ENCODE results near the gene RUNX1.

Gene RUNX1

DNA sequence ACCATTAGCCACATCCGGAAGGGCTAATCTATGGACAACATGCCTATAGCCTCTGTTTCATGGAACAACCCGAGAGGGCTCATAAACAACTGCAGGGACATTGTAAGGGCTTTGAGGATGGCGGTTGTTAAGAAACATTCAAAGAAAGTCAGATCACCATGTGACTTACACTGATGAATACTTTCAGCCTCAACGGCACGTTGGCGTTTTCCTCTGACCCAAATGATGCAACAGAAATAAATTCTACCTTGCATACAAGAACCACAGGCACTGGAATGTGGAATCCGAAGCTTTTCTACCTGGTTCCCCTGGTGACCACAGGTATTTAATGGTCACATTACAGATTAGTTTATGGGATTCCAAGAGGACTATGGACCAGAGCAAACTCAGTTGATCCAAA, 273.3 kb downstream of the RUNX1 start:
- in situ Hi-C loops (cut with MboI; ENCODE audit: low sequenced_read_pairs) = no loop called here

- in situ Hi-C loops (cut with MboI; ENCODE audit: low sequenced_read_pairs) = no loop called here
These were observed 274.4 kb downstream of the RUNX1 start for GRCh38 chr21:34774750-34775149.

DNA sequence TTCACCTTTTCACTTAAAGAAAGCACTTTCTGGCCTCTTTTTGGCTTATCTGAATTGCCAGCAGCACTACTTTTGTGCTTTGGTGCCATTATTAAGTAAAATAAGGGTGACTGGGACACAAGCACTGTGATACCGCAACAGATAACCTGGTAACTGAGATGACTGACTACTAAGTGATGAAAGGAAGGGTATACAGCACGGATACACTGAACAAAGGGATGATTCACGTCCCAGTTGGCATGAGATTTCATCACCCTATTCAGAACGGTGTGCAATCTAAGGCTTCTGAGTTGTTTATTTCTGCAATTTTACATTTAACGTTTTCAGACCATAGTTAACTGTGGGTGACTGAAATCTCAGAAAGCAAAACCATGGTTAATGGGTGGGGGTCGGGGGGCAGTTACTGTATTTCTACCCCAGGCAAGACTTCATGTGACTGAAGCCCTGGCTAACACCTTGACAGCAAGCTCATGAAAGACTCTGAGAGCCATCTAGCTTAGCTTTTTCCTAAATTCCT, 277.5 kb downstream of the RUNX1 start:
- in situ Hi-C loops (cut with MboI; ENCODE audit: low sequenced_read_pairs) = no loop called here

GRCh38 chr21:34770576-34770975, 278.5 kb downstream of the RUNX1 start:
- in situ Hi-C loops (cut with MboI; ENCODE audit: low sequenced_read_pairs) = no loop called here

- in situ Hi-C loops (cut with MboI; ENCODE audit: low sequenced_read_pairs) = no loop called here
These were observed 280.8 kb downstream of the RUNX1 start for GRCh38 chr21:34768326-34768725.

DNA sequence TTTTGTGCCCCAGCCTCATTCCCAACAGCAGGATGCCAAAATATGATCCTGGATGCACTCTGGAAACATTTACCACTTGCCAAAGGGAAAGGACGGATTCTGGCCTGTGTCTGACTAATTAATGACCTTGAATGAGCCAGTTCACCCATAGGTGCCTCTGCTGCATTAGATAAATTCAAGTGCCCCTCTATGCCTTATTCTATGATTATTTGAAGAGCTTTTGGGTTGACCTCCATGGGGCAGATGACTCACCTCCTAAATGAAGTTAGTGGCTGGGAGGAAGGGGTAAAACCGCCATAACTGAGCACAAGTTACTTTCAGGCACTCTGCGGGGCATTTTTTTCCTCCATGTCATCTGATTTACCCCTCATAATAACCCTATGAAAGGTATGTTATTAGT, 282.2 kb downstream of the RUNX1 start:
- in situ Hi-C loops (cut with MboI; ENCODE audit: low sequenced_read_pairs) = no loop called here

GRCh38 chr21:34765619-34766018, 283.5 kb downstream of the RUNX1 start:
- in situ Hi-C loops (cut with MboI; ENCODE audit: low sequenced_read_pairs) = no loop called here

DNA sequence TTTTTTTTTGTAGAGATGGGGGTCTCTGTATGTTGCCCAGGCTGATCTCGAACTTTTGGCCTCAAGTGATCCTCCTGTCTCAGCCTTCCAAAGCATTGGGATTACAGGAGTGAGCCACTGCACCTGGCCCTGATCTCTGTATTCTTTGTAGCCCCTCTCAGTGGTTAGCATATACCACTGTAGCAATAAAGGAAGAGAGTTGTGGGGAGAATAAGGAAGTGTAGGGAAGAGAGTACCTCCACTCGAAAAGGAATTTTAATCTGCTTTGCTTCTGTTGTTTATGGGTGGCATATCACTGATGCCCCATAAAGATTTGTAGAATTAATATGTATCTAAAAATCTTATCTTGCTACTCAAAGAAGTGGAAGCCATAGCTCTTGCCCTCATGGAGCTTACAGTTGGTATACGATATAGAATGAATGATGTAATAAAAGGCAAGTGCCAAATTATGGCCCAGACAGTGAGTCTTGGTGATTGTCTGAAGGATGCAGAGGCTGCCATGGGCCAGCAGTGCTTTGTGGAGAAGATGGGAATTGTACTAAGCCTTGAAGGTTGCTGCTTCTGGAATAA, 284.3 kb downstream of the RUNX1 start:
- in situ Hi-C loops (cut with MboI; ENCODE audit: low sequenced_read_pairs) = no loop called here

DNA sequence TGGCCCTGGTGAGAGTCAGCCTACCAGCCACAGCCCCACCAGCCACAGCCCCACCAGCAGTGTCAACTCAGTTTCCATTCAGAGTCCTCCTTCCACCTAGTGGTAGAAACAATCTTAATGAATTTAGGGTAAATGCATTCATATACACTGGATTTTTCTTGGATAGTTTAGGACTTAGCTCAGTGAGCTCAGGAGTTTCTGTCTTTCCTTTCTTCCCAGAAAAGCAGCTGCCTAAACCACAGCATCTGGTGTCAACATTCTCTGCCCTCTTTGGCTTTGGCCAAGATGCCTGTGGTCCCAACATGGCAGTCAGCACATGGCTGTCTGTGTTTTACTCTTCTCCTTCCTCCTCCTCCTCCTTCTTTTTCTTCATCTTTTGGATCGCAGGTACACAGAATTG, 286.3 kb downstream of the RUNX1 start:
- in situ Hi-C loops (cut with MboI; ENCODE audit: low sequenced_read_pairs) = no loop called here

GRCh38 chr21:34761758-34762330, 287.3 kb downstream of the RUNX1 start:
- in situ Hi-C loops (cut with MboI; ENCODE audit: low sequenced_read_pairs) = no loop called here

DNA sequence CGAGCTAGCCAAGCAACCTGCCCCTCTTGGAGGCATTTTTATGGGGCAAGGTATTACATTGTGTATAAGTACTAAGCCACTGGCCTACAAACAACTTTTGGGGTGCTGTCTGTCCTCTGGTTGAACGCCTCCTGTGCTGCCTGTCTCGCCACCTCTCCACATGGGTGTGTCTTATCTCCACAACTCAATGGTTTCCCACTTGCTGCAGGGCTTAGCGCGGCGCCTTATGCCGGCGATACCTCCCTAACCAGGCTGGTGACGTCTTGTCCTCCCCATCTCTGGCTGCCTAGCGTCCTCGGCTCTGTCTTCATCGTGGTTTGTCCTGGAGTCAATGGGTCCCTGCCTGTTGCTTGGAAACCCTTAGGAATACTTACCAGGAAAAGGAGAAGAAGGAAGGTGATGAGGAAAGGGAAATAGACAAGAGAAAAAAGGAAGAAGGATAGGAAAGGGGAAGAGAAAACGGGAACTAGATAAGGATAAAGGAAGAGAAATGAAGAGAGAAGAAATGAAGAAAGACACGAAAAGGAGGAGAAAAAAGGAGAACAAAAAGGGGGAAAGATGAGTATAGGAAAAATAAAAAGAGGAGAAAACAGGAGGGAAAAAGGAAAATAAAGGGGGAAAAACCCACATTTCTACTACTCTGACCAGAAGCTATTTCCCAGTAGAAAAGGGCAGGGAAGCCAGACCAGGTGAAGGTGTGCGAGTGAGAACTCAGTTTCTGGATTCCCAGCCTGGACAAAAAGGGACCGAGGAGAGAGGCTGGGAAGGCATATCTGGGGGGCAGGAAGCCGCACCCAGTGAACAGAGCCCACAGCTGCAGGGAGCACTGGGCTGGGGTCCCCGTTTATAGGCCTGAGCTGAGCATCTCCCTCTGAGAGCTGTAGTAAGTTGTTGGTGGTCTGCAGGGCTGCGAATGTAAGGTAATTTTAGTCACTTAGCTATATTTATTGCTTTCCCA, 294.1 kb downstream of the RUNX1 start:
- in situ Hi-C loops (cut with MboI; ENCODE audit: low sequenced_read_pairs) = no loop called here

DNA sequence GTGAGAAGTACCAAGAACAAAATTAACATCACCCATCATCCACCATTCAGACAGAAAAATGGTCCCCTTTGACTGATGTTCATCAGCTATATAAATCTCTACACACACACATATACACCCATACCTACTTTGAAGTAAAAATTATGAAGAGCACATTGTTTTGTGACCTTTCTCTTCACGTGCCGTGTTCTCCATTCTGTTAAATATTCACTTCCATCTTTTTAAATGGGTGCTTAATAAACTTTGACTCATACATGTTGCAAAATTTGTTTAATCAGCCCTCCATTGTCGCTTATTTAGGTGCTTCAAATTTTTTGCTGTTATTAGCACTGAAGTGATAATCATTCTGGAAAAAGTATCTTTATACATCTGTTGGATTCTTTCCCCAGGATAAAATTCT, 300.2 kb downstream of the RUNX1 start:
- in situ Hi-C loops (cut with MboI; ENCODE audit: low sequenced_read_pairs) = no loop called here

DNA sequence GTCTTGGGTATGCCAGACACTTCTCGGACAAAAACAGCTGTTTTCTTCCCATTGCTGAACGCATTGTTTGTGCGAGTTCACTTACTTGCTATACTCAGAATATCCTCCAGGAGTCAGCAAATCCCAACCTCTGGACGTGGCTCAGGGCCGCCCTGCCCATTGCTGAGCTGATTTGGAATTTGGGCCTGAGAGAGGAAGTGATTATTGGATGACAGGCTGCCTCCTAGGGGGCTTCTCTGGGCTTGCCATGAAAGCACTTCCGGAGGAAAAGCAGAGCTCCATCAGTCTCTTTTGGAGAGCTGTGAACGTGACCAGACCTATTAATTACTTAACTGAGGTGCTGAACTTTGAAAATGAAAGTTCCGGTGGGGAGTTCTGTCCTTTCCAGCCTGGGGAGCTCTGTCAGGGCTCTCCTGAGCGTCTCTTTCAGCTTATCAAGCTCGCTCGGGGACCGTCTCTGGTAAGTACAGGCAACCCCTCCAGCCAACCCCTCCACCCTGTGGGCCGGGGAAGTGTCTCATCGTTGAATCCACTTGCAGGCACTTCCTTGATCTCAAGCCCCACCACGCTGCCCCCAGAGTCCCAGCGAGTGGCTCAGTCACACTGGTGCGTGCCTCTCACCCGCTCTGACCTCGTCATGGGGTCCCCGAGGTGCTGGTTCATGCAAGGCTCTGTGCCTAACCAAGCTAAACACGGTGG, 303.4 kb downstream of the RUNX1 start:
- in situ Hi-C loops (cut with MboI; ENCODE audit: low sequenced_read_pairs) = no loop called here

DNA sequence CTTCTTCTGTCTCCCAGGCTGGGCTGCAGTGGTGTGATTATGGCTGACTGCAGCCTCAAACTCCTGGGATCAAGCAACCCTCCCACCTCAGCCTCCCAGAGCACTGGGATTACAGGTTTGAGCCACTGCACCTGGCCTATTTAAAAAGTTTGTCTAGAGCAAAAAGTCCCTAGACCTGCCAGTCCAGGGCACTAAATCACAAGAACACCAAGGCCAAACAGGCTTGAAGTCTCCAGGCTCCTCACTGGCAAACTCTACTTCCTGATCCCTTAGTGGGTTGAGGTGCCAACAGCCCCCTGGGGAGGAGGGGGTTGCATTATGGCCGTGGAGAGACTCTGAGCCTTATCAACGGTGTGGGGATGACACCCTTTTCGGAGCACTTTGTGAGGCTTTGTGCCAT, 304.3 kb downstream of the RUNX1 start:
- in situ Hi-C loops (cut with MboI; ENCODE audit: low sequenced_read_pairs) = no loop called here

DNA sequence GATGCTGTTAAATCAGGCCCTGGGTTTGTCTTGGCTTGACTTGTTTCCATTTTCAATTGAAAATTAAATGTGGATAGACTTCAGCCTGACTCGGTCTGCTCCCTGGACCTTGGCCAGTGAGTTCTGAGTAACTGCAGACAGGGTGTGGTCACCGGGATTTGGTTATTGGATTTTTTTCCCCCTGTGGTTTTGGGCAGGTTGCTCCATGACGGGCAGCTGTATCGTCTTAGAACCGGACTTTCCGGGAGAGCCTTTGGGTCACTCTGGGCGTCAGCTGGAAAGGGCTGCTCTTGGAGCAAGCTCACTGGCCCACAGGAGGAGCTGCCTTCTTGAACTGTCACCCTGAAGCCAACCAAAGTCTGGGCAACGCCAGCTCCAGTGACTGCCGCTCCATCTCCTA, 305.3 kb downstream of the RUNX1 start:
- in situ Hi-C loops (cut with MboI; ENCODE audit: low sequenced_read_pairs) = no loop called here

DNA sequence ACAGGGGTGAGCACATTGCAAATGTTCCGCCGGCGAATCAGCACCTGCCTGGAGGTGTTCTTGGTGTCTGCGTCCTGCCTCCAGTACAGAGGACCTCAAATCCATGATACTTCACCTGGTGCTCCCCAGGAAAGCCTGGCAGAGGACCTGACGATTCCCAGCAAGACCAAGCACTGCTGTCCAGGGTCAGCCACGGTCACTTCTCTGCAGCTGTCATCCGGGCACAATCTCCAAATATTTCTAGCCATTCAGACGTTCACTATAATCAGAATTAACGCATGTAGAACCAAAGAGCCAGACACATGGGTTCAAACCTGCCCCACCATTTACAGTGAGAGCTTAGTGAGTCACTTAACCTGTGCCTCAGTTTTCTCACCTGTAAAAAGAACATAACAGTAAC, 305.8 kb downstream of the RUNX1 start:
- in situ Hi-C loops (cut with MboI; ENCODE audit: low sequenced_read_pairs) = no loop called here

DNA sequence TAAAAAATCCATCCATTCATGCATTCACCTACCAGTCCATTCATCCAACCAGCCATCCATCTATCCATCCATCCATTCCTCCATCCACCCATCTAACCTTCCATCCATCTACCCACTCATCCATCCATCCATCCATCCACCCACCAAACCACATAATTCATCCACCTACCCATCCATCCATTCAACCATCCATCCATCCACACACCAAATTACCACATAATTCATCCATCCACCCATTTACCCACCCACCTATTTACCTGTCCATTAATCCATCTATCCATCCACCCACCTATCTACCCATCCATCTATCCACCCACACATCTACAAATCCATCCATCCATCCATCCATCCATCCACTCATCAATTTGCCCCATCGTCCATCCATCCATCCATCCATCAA, 308.9 kb downstream of the RUNX1 start:
- in situ Hi-C loops (cut with MboI; ENCODE audit: low sequenced_read_pairs) = no loop called here
